ENCODE measurements around the gene IQCH.

IQCH gene

DNA sequence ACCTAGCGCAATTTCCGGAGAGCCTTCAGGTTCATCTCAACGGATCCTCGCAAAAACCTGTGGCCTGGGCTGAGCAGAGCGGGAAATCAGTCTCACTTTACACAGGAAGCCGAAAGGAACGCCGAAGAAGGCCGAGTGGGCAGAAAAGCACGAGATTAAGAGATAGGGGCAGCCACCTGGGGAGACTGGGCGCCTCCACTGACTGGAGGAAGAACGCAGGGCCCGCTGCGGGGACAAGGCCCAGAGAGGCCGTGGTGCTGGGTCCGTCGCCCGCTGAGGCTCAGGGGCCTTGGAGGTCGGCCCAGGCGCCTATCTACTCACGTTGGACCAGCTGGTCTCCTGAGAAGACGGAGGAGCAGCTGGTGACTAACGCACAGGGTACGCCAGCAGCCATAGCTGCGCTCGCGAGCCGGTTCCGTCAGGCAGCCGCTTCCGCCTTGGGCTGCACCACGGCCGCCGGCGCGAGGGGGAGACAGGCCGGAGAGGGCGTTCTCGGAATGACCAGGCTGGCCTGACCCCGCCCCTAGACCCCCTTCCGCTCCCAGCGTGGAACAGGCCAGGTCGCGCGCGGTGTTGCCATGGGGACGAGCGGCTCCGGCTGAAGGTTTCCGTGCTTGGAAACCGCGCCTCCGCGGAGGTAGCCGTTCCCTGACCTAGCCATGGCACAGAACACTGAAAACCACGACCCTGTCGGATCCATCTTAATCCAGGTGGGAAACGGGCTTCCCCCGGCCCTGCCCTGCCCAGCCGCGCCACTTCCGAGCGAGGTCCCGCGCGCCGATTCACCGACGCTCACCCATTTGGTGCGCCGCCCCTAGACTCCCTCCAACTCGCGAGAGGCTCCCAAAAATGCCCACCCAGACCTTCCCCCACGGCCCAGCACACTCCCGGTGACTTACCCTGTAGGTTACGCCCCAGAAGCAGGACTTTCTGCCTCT, at the start of gene IQCH, which contains the start of gene AAGAB:
TSS of gene IQCH (plus strand) at position 549 of the 938 bp plus-strand sequence. CDS start at position 660, 111 bp downstream.
TSS of gene AAGAB (minus strand) at position 424 of the 938 bp plus-strand sequence. CDS start at position 394, 30 bp downstream.
- peak; percentile 85 for DNase-seq (ENCODE audit: low read depth, low spot score)
- POLR2A ChIA-PET = interaction anchor here (0.8 to 1.0 kb wide), 2 partner anchors 26 to 188 kb away, joined by 3 to 4 read pairs; no protein-coding TSS in a partner anchor
- TF ChIP-seq, protein P1, sequence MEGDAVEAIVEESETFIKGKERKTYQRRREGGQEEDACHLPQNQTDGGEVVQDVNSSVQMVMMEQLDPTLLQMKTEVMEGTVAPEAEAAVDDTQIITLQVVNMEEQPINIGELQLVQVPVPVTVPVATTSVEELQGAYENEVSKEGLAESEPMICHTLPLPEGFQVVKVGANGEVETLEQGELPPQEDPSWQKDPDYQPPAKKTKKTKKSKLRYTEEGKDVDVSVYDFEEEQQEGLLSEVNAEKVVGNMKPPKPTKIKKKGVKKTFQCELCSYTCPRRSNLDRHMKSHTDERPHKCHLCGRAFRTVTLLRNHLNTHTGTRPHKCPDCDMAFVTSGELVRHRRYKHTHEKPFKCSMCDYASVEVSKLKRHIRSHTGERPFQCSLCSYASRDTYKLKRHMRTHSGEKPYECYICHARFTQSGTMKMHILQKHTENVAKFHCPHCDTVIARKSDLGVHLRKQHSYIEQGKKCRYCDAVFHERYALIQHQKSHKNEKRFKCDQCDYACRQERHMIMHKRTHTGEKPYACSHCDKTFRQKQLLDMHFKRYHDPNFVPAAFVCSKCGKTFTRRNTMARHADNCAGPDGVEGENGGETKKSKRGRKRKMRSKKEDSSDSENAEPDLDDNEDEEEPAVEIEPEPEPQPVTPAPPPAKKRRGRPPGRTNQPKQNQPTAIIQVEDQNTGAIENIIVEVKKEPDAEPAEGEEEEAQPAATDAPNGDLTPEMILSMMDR (IDR thresholded peaks at IDR 0.05; ENCODE audit: insufficient read depth, low read length, missing control alignments) = no peak
- peak within 1 kb of the TSS; percentile 94 for H3K4me3 ChIP-seq (ENCODE audit: low read depth, low read length)
- CTCF ChIA-PET = interaction anchor here (1.2 kb wide), 1 partner anchor 19 kb away, joined by 3 read pairs; no protein-coding TSS in a partner anchor

DNA sequence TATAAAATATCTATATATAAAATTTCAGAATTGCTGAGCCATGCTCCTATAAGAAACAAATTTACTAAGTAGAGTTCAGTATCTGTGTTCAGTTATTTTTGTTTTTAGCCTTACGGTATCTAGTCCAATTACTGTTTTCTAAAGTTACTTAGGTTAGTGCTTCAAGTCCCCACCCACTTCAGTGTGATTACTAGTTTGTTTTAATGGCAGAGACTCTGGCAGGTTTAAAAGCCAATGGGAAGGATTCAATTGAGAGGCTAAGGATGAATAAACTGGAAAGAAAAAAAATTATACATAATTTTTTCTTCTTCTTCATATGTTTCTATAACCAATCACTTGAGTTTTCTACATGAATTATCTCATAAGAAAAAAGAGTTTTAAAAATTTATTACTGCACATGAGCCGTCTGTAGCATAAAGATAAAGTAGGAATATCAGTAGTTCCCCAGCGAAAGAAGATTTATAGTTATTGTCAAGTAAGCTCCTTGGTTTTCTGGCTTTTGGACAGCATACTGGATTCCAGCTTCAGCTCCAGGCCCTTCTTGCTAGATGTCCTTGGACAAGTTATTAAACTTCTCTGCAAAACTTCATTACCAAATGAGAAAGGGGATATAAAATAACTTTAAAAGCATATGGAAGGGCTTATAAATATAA, 46.9 kb upstream of the IQCH start:
- ChIA-PET CTCF (no interaction called here), POLR2A (no interaction called here)
- DNase-seq (ENCODE audit: low read depth, low spot score) = no peak
- no peak overlapping the region for H3K4me3 ChIP-seq (ENCODE audit: low read depth, low read length)
- TF ChIP-seq, protein P1 (IDR thresholded peaks at IDR 0.05; ENCODE audit: insufficient read depth, low read length, missing control alignments) = no peak

DNA sequence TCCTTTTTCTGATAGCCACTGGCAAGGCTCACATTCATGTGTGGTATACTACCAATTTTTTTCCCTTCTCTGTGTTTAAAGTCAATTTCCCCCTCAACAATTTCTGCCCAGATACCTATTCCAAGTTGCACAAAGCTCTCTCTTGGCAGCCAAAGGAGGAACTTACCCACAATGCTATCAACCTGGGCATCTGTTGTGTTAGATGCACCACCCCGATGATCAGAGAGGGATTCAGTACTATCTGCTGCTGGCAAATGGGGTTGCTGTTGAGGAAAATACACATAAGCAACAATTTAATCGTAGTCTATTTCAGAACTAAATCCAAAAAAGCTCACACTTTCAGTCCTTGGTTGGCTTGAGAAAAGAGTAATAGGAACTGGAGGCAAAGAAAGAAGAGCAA, 46.2 kb upstream of the IQCH start:
- DNase-seq (ENCODE audit: low read depth, low spot score) = no peak
- TF ChIP-seq, protein P1 (IDR thresholded peaks at IDR 0.05; ENCODE audit: insufficient read depth, low read length, missing control alignments) = no peak
- ChIA-PET CTCF (interaction anchor here (0.8 kb wide), 1 partner anchor 8 kb away, joined by 4 read pairs; no protein-coding TSS in a partner anchor), POLR2A (no interaction called here)
- H3K4me3 ChIP-seq (ENCODE audit: low read depth, low read length) = no peak overlapping the region

DNA sequence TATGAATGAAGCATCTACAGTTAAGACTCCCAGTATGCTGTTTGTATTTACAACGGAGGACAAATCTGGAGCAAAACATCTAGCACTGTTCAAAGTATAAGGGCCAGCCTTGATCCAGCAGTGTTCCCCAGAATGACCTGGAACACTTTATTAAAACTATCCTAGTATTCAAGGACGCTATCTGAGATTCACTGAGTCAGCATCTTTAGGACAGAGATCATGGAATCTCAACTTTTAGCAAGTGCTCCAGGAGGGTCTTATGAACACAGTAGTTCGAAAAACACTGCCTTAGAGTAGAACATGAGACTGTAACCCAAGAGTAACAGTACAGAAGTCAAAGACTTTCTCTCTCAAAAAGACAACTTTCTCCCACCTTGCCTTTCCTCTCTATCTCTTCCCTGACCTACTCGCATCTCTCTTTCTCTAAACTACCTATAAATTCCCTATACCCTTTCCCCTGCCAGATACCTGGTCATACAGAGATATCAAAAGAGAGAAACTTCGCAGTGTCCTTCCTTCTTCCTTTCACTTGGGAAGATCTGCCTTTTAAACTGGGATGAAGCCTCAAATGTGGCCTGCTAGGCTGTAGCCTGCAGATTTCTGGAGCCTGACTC, 43.9 kb upstream of the IQCH start:
- no peak for DNase-seq (ENCODE audit: low read depth, low spot score)
- CTCF ChIA-PET = no interaction called here
- TF ChIP-seq, protein P1 (IDR thresholded peaks at IDR 0.05; ENCODE audit: insufficient read depth, low read length, missing control alignments) = no peak
- POLR2A ChIA-PET = no interaction called here
- no peak overlapping the region for H3K4me3 ChIP-seq (ENCODE audit: low read depth, low read length)

DNA sequence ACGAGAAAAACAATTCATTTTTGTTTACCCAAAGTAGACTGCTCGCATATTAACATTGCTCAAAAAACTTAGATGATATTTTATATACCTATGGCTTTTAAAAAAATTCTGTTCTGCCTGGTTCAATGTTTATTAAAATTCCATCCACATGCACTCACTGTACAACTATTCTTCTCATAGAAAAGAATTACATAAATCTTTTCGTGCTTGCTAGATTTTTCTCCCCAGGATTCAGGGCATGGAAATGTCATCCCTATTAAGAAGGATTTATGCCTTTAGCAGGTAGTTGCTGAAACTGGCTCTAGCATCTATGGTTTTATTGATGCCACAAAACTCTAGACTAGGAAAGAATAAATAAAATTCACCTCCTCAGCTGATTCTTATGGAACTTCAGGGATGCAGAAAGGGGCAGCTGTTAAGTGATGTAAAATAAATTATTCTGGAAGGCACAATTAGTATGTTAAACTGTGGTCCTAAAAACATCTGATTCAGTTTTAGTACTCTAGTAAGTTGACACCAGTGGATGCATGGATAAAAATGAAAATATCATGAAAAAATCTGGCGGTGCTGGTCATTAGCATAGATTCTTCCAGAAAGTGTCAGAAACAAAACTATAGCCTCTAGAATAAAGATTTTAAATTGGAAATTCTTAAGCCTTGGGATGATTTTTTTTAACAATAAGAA, 41.8 kb upstream of the IQCH start:
- POLR2A ChIA-PET = no interaction called here
- DNase-seq (ENCODE audit: low read depth, low spot score) = no peak
- H3K4me3 ChIP-seq (ENCODE audit: low read depth, low read length) = no peak overlapping the region
- CTCF ChIA-PET = no interaction called here
- TF ChIP-seq, protein P1 (IDR thresholded peaks at IDR 0.05; ENCODE audit: insufficient read depth, low read length, missing control alignments) = no peak
